ENCODE data around the gene OR56B1.
"Not testable (repeated sequence)": the region's sequence is repeated elsewhere in the genome, so short reads cannot be mapped to it uniquely, and the experiment has no call there.

OR56B1 gene

DNA sequence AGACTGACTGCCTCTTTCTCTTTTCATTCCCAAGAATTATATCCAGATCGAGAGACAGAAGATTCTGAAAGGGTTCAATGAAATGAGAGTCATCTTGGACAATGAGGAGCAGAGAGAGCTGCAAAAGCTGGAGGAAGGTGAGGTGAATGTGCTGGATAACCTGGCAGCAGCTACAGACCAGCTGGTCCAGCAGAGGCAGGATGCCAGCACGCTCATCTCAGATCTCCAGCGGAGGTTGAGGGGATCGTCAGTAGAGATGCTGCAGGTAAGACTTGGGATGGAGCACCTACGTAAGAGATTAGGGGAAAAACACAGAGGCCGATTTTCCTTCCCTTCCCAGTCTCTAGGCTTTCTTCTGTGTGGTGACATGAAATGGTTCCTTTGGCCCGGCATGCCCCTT, 38.0 kb upstream of the OR56B1 start:
- Histone ChIP-seq H3K27me3 (ENCODE audit: control insufficient read depth in 2 of 2, insufficient read depth in 2 of 2, low read length in 2 of 2) (no peaks in the 10 kb centered on the region), H3K9ac (ENCODE audit: low read depth in 1 of 2, low read length in 2 of 2) (no peak overlapping the region), H3K4me1 (ENCODE audit: control insufficient read depth in 2 of 2, insufficient read depth in 2 of 2, low read length in 2 of 2) (no peaks in the 10 kb centered on the region), H3K4me3 (ENCODE audit: low read length in 2 of 2) (no peak overlapping the region), H3K36me3 (ENCODE audit: control insufficient read depth in 2 of 2, insufficient read depth in 2 of 2, low read length in 2 of 2) (peaks cover 3 to 9% of the 10 kb centered on the region in 2 donors), H3K9me3 (ENCODE audit: control insufficient read depth in 2 of 2, low read length in 2 of 2) (no peaks in the 10 kb centered on the region), H3K27ac (ENCODE audit: low read depth in 2 of 2, low read length in 2 of 2) (no peak overlapping the region)

DNA sequence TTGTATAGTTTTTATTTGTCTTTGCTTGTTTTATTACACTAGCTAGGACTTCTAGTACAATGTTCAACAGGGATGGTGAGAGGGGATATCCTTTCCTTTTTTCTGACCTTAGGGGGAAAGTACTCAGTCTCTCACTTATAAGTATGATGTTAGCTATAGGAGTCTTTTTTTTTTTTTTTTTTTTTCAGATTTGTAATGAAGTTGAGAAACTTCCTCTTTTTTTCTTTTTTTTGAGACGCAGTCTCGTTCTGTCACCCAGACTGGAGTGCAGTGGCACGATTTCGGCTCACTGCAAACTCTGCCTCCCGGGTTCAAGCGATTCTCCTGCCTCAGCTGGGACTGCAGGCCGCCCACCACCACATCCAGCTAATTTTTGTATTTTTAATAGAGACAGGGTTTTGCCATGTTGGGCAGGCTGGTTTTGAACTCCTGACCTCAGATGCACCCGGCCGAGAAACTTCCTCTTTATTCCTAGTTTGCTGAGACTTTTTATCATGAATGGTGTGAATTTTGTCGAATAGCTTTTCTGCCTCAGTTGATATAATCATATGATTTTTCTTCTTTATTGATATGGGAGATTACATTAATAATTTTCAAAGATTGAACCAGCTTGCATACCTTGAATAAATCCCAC, 35.7 kb upstream of the OR56B1 start:
- H3K4me1 ChIP-seq (ENCODE audit: control insufficient read depth in 2 of 2, insufficient read depth in 2 of 2, low read length in 2 of 2) = no peaks in the 10 kb centered on the region
- H3K27me3 ChIP-seq (ENCODE audit: control insufficient read depth in 2 of 2, insufficient read depth in 2 of 2, low read length in 2 of 2) = no peaks in the 10 kb centered on the region
- no peak overlapping the region for H3K9ac ChIP-seq (ENCODE audit: low read depth in 1 of 2, low read length in 2 of 2)
- no peak overlapping the region for H3K4me3 ChIP-seq (ENCODE audit: low read length in 2 of 2)
- no peaks in the 10 kb centered on the region for H3K9me3 ChIP-seq (ENCODE audit: control insufficient read depth in 2 of 2, low read length in 2 of 2)
- H3K27ac ChIP-seq (ENCODE audit: low read depth in 2 of 2, low read length in 2 of 2) = no peak overlapping the region
- peaks cover 3 to 9% of the 10 kb centered on the region in 2 donors for H3K36me3 ChIP-seq (ENCODE audit: control insufficient read depth in 2 of 2, insufficient read depth in 2 of 2, low read length in 2 of 2)

DNA sequence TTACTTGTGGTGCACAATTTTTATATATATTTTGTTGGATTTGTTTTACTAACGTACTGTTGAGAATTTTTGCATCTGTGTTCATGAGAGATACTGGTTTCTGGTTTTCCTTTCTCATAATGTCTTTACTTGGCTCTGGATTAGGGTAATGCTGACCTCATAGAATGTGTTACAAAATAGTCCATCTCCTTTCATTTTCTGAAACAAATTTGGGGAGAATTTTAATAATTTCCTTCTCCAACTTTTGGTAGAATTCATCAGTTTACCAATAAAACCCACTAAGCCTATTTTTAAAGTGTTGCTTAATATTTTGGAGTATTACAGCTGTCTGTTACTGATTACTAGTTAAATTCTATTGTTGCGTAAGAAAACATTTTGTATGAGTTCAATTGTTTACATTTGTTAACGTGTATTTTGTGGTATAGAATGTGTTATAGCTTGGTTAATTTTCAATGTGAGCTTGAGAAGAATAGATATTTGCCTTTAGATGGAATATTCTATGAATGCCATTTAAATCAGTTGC, 35.1 kb upstream of the OR56B1 start:
- H3K4me1 ChIP-seq (ENCODE audit: control insufficient read depth in 2 of 2, insufficient read depth in 2 of 2, low read length in 2 of 2) = no peaks in the 10 kb centered on the region
- H3K27ac ChIP-seq (ENCODE audit: low read depth in 2 of 2, low read length in 2 of 2) = no peak overlapping the region
- H3K36me3 ChIP-seq (ENCODE audit: control insufficient read depth in 2 of 2, insufficient read depth in 2 of 2, low read length in 2 of 2) = peaks cover 2 to 8% of the 10 kb centered on the region in 2 donors

DNA sequence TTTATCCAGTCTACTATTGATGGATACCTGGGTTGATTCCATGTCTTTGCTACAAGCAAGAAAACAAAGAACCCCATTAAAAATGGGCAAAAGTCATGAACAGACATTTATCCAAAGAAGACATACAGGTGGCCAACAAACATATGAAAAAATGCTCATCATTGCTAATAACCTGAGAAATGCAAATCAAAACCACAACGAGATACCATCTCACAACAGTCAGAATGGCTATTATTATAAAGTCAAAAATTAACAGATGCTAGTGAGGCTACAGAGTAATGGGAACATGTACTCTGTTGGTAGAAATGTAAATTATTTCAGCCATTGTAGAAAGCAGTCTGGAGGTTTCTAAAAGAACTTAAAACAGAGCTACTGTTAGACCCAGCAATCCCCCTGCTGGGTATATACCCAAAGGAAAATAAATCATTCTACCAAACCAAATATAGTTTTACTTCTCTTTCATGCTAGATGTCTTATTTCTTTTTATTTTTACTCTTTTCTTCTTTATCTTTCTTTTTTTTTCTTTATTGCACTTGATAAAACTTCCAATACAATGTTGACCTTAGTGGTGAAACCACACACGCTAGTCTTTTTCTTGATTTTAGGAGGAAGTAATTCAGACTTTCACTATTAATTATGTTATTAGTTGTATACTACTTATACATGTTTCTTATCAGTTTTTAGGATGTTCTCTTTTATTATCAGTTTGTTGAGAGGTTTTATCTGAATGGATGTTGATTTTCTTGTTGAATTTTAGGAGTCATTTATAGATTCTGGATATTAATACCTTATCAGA, 32.3 kb upstream of the OR56B1 start:
- no peaks in the 10 kb centered on the region for H3K27me3 ChIP-seq (ENCODE audit: control insufficient read depth in 2 of 2, insufficient read depth in 2 of 2, low read length in 2 of 2)
- H3K9me3 ChIP-seq (ENCODE audit: control insufficient read depth in 2 of 2, low read length in 2 of 2) = no peaks in the 10 kb centered on the region
- H3K4me3 ChIP-seq (ENCODE audit: low read length in 2 of 2) = no peak overlapping the region
- H3K4me1 ChIP-seq (ENCODE audit: control insufficient read depth in 2 of 2, insufficient read depth in 2 of 2, low read length in 2 of 2) = no peaks in the 10 kb centered on the region
- H3K36me3 ChIP-seq (ENCODE audit: control insufficient read depth in 2 of 2, insufficient read depth in 2 of 2, low read length in 2 of 2) = peaks cover 3 to 4% of the 10 kb centered on the region in 2 donors
- no peak overlapping the region for H3K27ac ChIP-seq (ENCODE audit: low read depth in 2 of 2, low read length in 2 of 2)
- H3K9ac ChIP-seq (ENCODE audit: low read depth in 1 of 2, low read length in 2 of 2) = no peak overlapping the region

More for the DNA sequence above, 35.1 kb upstream of the OR56B1 start:
- H3K27me3 ChIP-seq (ENCODE audit: control insufficient read depth in 2 of 2, insufficient read depth in 2 of 2, low read length in 2 of 2) = no peaks in the 10 kb centered on the region
- no peak overlapping the region for H3K4me3 ChIP-seq (ENCODE audit: low read length in 2 of 2)
- H3K9ac ChIP-seq (ENCODE audit: low read depth in 1 of 2, low read length in 2 of 2) = no peak overlapping the region
- H3K9me3 ChIP-seq (ENCODE audit: control insufficient read depth in 2 of 2, low read length in 2 of 2) = no peaks in the 10 kb centered on the region

DNA sequence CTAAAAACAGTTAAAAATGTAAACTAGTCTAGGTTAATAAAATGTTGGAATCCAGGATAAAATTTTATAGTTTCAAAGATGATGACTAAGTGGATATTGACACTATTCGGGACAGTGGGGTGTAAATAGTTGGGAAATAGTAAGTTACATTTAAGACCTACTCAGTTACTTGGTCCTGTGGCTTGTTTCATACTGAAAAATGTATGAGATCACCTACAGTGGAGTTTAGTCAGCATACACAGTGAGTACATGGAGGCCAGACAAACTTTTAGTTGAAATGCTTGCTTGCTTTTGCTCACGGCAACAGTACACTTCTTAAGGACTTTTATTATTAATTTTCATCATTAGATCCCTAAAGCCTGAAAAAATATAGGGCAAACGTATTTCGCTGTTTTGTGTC, 30.6 kb upstream of the OR56B1 start:
- H3K9ac ChIP-seq (ENCODE audit: low read depth in 1 of 2, low read length in 2 of 2) = no peak overlapping the region
- peaks cover 3 to 5% of the 10 kb centered on the region in 2 donors for H3K36me3 ChIP-seq (ENCODE audit: control insufficient read depth in 2 of 2, insufficient read depth in 2 of 2, low read length in 2 of 2)
- H3K4me3 ChIP-seq (ENCODE audit: low read length in 2 of 2) = no peak overlapping the region
- no peak overlapping the region for H3K27ac ChIP-seq (ENCODE audit: low read depth in 2 of 2, low read length in 2 of 2)
- no peaks in the 10 kb centered on the region for H3K27me3 ChIP-seq (ENCODE audit: control insufficient read depth in 2 of 2, insufficient read depth in 2 of 2, low read length in 2 of 2)
- no peaks in the 10 kb centered on the region for H3K9me3 ChIP-seq (ENCODE audit: control insufficient read depth in 2 of 2, low read length in 2 of 2)
- no peaks in the 10 kb centered on the region for H3K4me1 ChIP-seq (ENCODE audit: control insufficient read depth in 2 of 2, insufficient read depth in 2 of 2, low read length in 2 of 2)

DNA sequence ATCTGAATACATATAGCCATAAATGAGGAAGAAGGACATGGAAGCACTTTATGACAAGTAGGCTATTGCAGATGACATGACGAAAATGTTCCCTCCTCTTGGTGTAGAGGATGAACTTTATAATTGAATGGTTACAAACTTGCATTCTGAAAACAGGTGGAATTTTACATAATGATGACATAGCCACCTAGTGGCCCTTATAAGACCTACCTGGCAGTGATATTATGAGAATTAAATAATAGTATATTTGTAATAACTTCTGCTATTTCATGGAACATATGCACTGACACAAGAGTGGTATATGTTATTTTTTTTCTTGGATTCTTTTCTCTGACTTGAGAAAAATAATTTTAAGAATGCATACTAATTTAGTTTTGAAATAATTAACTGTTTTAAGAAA, 23.7 kb upstream of the OR56B1 start:
- H3K4me1 ChIP-seq (ENCODE audit: control insufficient read depth in 2 of 2, insufficient read depth in 2 of 2, low read length in 2 of 2) = no peaks in the 10 kb centered on the region

DNA sequence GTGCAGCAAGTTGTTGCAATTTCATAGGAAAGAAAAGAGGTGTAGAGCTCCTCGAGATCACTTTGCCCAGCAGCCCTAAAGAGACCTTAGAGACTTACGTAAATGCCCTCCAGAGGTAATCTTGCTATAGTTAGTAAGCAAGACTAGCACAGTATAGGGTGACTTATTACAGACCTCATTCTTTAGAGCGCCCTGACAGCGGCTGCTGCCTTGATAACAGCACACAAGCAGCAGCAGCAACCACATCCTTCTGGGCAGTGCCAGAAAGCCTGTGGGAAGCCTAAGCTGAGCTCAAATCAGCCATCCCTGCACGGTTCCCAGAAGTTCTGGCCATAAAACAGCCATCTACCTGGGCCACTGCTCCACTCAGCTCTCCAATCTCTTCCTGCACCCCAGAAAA, 22.6 kb upstream of the OR56B1 start:
- H3K36me3 ChIP-seq (ENCODE audit: control insufficient read depth in 2 of 2, insufficient read depth in 2 of 2, low read length in 2 of 2) = peaks cover 0 to 3% of the 10 kb centered on the region in 2 donors
- H3K4me3 ChIP-seq (ENCODE audit: low read length in 2 of 2) = no peak overlapping the region
- no peaks in the 10 kb centered on the region for H3K4me1 ChIP-seq (ENCODE audit: control insufficient read depth in 2 of 2, insufficient read depth in 2 of 2, low read length in 2 of 2)
- no peaks in the 10 kb centered on the region for H3K27me3 ChIP-seq (ENCODE audit: control insufficient read depth in 2 of 2, insufficient read depth in 2 of 2, low read length in 2 of 2)
- H3K9ac ChIP-seq (ENCODE audit: low read depth in 1 of 2, low read length in 2 of 2) = no peak overlapping the region
- no peak overlapping the region for H3K27ac ChIP-seq (ENCODE audit: low read depth in 2 of 2, low read length in 2 of 2)
- H3K9me3 ChIP-seq (ENCODE audit: control insufficient read depth in 2 of 2, low read length in 2 of 2) = no peaks in the 10 kb centered on the region

More for the DNA sequence above, 23.7 kb upstream of the OR56B1 start:
- Histone ChIP-seq H3K36me3 (ENCODE audit: control insufficient read depth in 2 of 2, insufficient read depth in 2 of 2, low read length in 2 of 2) (peaks cover 0 to 3% of the 10 kb centered on the region in 2 donors), H3K9ac (ENCODE audit: low read depth in 1 of 2, low read length in 2 of 2) (no peak overlapping the region), H3K27ac (ENCODE audit: low read depth in 2 of 2, low read length in 2 of 2) (no peak overlapping the region), H3K4me3 (ENCODE audit: low read length in 2 of 2) (no peak overlapping the region), H3K9me3 (ENCODE audit: control insufficient read depth in 2 of 2, low read length in 2 of 2) (no peaks in the 10 kb centered on the region), H3K27me3 (ENCODE audit: control insufficient read depth in 2 of 2, insufficient read depth in 2 of 2, low read length in 2 of 2) (no peaks in the 10 kb centered on the region)

DNA sequence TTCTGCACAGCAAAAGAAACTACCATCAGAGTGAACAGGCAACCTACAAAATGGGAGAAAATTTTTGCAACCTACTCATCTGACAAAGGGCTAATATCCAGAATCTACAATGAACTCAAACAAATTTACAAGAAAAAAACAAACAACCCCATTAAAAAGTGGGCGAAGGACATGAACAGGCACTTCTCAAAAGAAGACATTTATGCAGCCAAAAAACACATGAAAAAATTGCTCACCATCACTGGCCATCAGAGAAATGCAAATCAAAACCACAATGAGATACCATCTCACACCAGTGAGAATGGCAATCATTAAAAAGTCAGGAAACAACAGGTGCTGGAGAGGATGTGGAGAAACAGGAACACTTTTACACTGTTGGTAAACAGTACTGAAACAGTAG, 19.7 kb upstream of the OR56B1 start:
- not testable (repeated sequence) for H3K9ac ChIP-seq (ENCODE audit: low read depth in 1 of 2, low read length in 2 of 2)

DNA sequence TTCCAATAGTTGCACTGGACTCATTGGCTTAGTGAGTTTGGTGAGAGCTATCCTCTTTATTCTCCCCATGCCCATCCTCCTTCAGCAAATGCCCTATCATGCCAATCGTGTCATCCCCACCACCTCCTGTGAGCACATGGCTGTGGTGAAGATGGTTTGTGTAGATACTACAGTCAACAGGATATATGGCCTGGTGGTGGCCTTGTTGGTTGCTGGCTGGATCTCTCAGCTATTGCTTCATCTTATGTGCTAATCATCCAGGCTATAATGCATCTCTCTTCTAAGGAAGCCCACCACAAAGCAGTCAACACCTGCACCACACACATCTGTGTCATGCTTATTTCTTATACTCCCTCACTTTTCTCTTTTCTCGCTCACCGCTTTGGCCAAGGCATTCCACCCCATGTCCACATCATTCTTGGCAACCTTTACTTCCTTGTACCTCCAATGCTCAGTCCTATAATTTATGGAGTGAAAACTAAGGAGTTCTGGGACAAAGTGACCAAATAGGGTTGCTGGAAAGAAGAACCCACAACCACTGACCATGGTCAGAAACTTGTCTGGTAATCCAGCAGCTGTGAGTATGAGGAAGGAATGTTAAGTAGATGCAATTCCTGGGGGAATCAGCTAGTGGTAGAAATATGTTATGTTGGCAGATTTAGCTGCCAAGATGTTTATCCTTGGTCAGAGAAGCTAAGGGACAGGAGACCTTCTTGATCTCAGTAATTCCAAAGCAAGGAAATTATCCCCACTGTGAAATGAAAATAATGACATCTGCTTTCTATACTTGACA, 16.3 kb upstream of the OR56B1 start:
- H3K27ac ChIP-seq (ENCODE audit: low read depth in 2 of 2, low read length in 2 of 2) = no peak overlapping the region
- H3K4me1 ChIP-seq (ENCODE audit: control insufficient read depth in 2 of 2, insufficient read depth in 2 of 2, low read length in 2 of 2) = no peaks in the 10 kb centered on the region
- no peaks in the 10 kb centered on the region for H3K27me3 ChIP-seq (ENCODE audit: control insufficient read depth in 2 of 2, insufficient read depth in 2 of 2, low read length in 2 of 2)
- no peaks in the 10 kb centered on the region for H3K9me3 ChIP-seq (ENCODE audit: control insufficient read depth in 2 of 2, low read length in 2 of 2)
- no peak overlapping the region for H3K9ac ChIP-seq (ENCODE audit: low read depth in 1 of 2, low read length in 2 of 2)
- no peaks in the 10 kb centered on the region for H3K36me3 ChIP-seq (ENCODE audit: control insufficient read depth in 2 of 2, insufficient read depth in 2 of 2, low read length in 2 of 2)
- H3K4me3 ChIP-seq (ENCODE audit: low read length in 2 of 2) = no peak overlapping the region

More for the DNA sequence above, 19.7 kb upstream of the OR56B1 start:
- H3K4me1 ChIP-seq (ENCODE audit: control insufficient read depth in 2 of 2, insufficient read depth in 2 of 2, low read length in 2 of 2); H3K36me3 ChIP-seq (ENCODE audit: control insufficient read depth in 2 of 2, insufficient read depth in 2 of 2, low read length in 2 of 2); H3K4me3 ChIP-seq (ENCODE audit: low read length in 2 of 2); H3K27me3 ChIP-seq (ENCODE audit: control insufficient read depth in 2 of 2, insufficient read depth in 2 of 2, low read length in 2 of 2); H3K27ac ChIP-seq (ENCODE audit: low read depth in 2 of 2, low read length in 2 of 2); H3K9me3 ChIP-seq (ENCODE audit: control insufficient read depth in 2 of 2, low read length in 2 of 2): not testable (repeated sequence)

DNA sequence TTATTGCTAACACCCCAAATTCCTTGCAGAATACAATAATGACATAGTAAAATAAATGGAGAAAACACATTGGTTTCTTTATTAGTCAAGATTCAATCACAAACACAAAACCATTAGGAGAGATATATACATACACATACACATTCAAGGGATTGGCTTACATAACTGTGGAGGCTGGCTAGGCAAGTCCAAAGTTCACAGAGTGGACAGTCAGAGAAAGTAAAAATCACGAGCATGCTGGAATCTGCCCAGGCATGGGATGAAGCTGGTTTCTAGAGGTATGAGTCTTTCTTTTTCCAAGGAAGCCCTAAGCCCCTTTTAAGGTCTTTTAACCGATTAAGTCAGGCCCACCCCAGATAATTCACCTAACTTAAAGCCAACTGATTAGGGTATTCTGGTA, 13.6 kb upstream of the OR56B1 start:
- Histone ChIP-seq H3K4me3 (ENCODE audit: low read length in 2 of 2) (no peak overlapping the region), H3K36me3 (ENCODE audit: control insufficient read depth in 2 of 2, insufficient read depth in 2 of 2, low read length in 2 of 2) (no peaks in the 10 kb centered on the region), H3K27me3 (ENCODE audit: control insufficient read depth in 2 of 2, insufficient read depth in 2 of 2, low read length in 2 of 2) (no peaks in the 10 kb centered on the region), H3K4me1 (ENCODE audit: control insufficient read depth in 2 of 2, insufficient read depth in 2 of 2, low read length in 2 of 2) (no peaks in the 10 kb centered on the region), H3K9ac (ENCODE audit: low read depth in 1 of 2, low read length in 2 of 2) (no peak overlapping the region), H3K9me3 (ENCODE audit: control insufficient read depth in 2 of 2, low read length in 2 of 2) (no peaks in the 10 kb centered on the region), H3K27ac (ENCODE audit: low read depth in 2 of 2, low read length in 2 of 2) (no peak overlapping the region)
